SK-N-SH treated with all-trans-retinoic acid at 6 μM for 48 hours (cell line): ENCODE measurements around the gene FOSL1.
A peak's percentile ranks its signal among the peaks of the same experiment; 100 is the strongest.

Source experiments
- ATAC-seq: fragments of 200-7000 bp; cut with Tn5 transposase; 3 replicates; pipeline ENCODE4 v1.9.1; 2020; ENCODE audit warnings: mild to moderate bottlenecking, moderate library complexity
- ARNTL ChIP-seq: fragments of 450-650 bp; formaldehyde crosslinking; IDR thresholded peaks from 2 replicates; pipeline ENCODE4 v1.5.0; 2020; ENCODE audit warnings: low read depth, mild to moderate bottlenecking, moderate library complexity, borderline replicate concordance
- BACH2 ChIP-seq: fragments of 250-450 bp; sonication (Bioruptor Pico); IDR thresholded peaks from 2 replicates; pipeline ENCODE4 v1.9.0; 2021; ENCODE audit warnings: mild to moderate bottlenecking, borderline replicate concordance
- CREB5 ChIP-seq: fragments of 250-450 bp; sonication (Bioruptor Pico); IDR thresholded peaks from 2 replicates; pipeline ENCODE4 v1.5.1; 2020; ENCODE audit warnings: low read depth, mild to moderate bottlenecking, moderate library complexity
- CSDC2 ChIP-seq: fragments of 250-450 bp; sonication (Bioruptor Pico); IDR thresholded peaks from 2 replicates; pipeline ENCODE4 v1.5.0; 2020; ENCODE audit warnings: mild to moderate bottlenecking, moderate library complexity
- CSRNP3 ChIP-seq: fragments of 250-450 bp; sonication (Bioruptor Pico); IDR thresholded peaks from 2 replicates; pipeline ENCODE4 v1.5.1; 2021; ENCODE audit warnings: mild to moderate bottlenecking, moderate library complexity
- ESRRG ChIP-seq: fragments of 250-450 bp; sonication (Bioruptor Pico); IDR thresholded peaks from 2 replicates; pipeline ENCODE4 v1.6.1; 2021; ENCODE audit warnings: mild to moderate bottlenecking
- ISL1 ChIP-seq: fragments of 250-450 bp; sonication (Bioruptor Pico); IDR thresholded peaks from 2 replicates; pipeline ENCODE4 v2.1.2; 2022; ENCODE audit warnings: mild to moderate bottlenecking, moderate library complexity
- PPARA ChIP-seq: fragments of 250-450 bp; sonication (Bioruptor Pico); IDR thresholded peaks from 2 replicates; pipeline ENCODE4 v1.5.0; 2020; ENCODE audit warnings: mild to moderate bottlenecking, borderline replicate concordance
- TCF4 ChIP-seq: fragments of 250-450 bp; sonication (Bioruptor Pico); IDR thresholded peaks from 2 replicates; pipeline ENCODE4 v1.8.0; 2021; ENCODE audit warnings: mild to moderate bottlenecking, moderate library complexity, borderline replicate concordance
- TOX ChIP-seq: fragments of 250-450 bp; sonication (Bioruptor Pico); IDR thresholded peaks from 2 replicates; pipeline ENCODE4 v1.8.0; 2021; ENCODE audit warnings: mild to moderate bottlenecking, moderate library complexity, borderline replicate concordance
- TSHZ2 ChIP-seq: fragments of 250-450 bp; sonication (Bioruptor Pico); IDR thresholded peaks from 2 replicates; pipeline ENCODE4 v1.5.0; 2020; ENCODE audit warnings: mild to moderate bottlenecking, moderate library complexity
- ZC3H10 ChIP-seq: fragments of 250-450 bp; sonication (Bioruptor Pico); IDR thresholded peaks from 2 replicates; pipeline ENCODE4 v1.5.1; 2021; ENCODE audit warnings: mild to moderate bottlenecking, moderate library complexity
- ZFP3 ChIP-seq: fragments of 250-450 bp; sonication (Bioruptor Pico); IDR thresholded peaks from 2 replicates; pipeline ENCODE4 v1.5.0; 2020; ENCODE audit warnings: mild to moderate bottlenecking, moderate library complexity
- ZFP30 ChIP-seq: fragments of 450-650 bp; formaldehyde crosslinking; IDR thresholded peaks from 2 replicates; pipeline ENCODE4 v1.5.0; 2022; ENCODE audit warnings: mild to moderate bottlenecking, moderate library complexity
- ZNF70 ChIP-seq: fragments of 450-650 bp; formaldehyde crosslinking; IDR thresholded peaks from 2 replicates; pipeline ENCODE4 v1.5.0; 2020; ENCODE audit warnings: mild to moderate bottlenecking, moderate library complexity
- ZNF8 ChIP-seq: fragments of 450-650 bp; formaldehyde crosslinking; IDR thresholded peaks from 2 replicates; pipeline ENCODE4 v1.5.0; 2020; ENCODE audit warnings: mild to moderate bottlenecking, moderate library complexity

Gene FOSL1

GRCh38 chr11:65872586-65873317 is 27.4 kb downstream of the FOSL1 start, which contains the start of gene EFEMP2 (continued):
- no peak; the same call in 1 of the 2 replicates for TF ChIP-seq CREB5 (CRISPR knock-in tag)
- TF ChIP-seq, all 23 proteins: peak for 0

GRCh38 chr11:65871811-65872548 is 28.2 kb downstream of the FOSL1 start:
- ATAC-seq = peak; percentile 42

GRCh38 chr11:65870706-65871681 is 29.2 kb downstream of the FOSL1 start:
- no peak for ATAC-seq
- TF ChIP-seq ZFP30 (CRISPR knock-in tag) (no peak), ISL1 (CRISPR knock-in tag) (no peak)

More at GRCh38 chr11:65871811-65872548, 28.2 kb downstream of the FOSL1 start:
- TF ChIP-seq BACH2 (CRISPR knock-in tag) = no peak
- no peak for TF ChIP-seq TOX (CRISPR knock-in tag)
- TF ChIP-seq CREB5 (CRISPR knock-in tag) = no peak
- 0 out of 2 replicates have a peak, but pooled peaks have one; percentile 45 for TF ChIP-seq CSRNP3 (CRISPR knock-in tag)
- TF ChIP-seq TSHZ2 = 0 out of 2 replicates have a peak, but pooled peaks have one; percentile 24
- no peak for TF ChIP-seq ESRRG (CRISPR knock-in tag)
- TF ChIP-seq PPARA (CRISPR knock-in tag) = no peak
- no peak for TF ChIP-seq ISL1 (CRISPR knock-in tag)

- no peak for ATAC-seq
- TF ChIP-seq ZNF70 (CRISPR knock-in tag) (no peak), CREB5 (CRISPR knock-in tag) (no peak), ZFP30 (CRISPR knock-in tag) (no peak), TCF4 (CRISPR knock-in tag) (no peak), ZC3H10 (CRISPR knock-in tag) (no peak), TOX (CRISPR knock-in tag) (no peak), CSRNP3 (CRISPR knock-in tag) (no peak), TSHZ2 (no peak), ZNF8 (CRISPR knock-in tag) (no peak), BACH2 (CRISPR knock-in tag) (no peak), CSDC2 (CRISPR knock-in tag) (no peak), ISL1 (CRISPR knock-in tag) (no peak), ESRRG (CRISPR knock-in tag) (no peak), ARNTL (CRISPR knock-in tag) (no peak), ZFP3 (no peak), PPARA (CRISPR knock-in tag) (no peak)
These were observed 29.9 kb downstream of the FOSL1 start for GRCh38 chr11:65870307-65870658.
